Central memory CD8-positive, alpha-beta T cell (primary cell): ENCODE measurements around the gene GRIA1.
A peak's percentile ranks its signal among the peaks of the same experiment; 100 is the strongest.

ENCODE experiments used
- ATAC-seq: fragments of 150-1000 bp; cut with Tn5 transposase; replicated peaks from 2 replicates; pipeline ENCODE4 v1.10.0; 2022; ENCODE audit warnings: mild to moderate bottlenecking, moderate FRiP score, moderate number of reproducible peaks; ENCODE audit not compliant: poor library complexity, severe bottlenecking; ENCODE audit errors: extremely low read depth
- DNase-seq, 2 donors: peaks; one replicate each; pipeline ENCODE4 v3.0.0; 2021; ENCODE audit warnings: low spot score in 2 of 2
- H3K27ac Mint-ChIP-seq: one replicate; pipeline ENCODE4 v1.8.0; 2022; ENCODE audit warnings: low read depth, mild to moderate bottlenecking, moderate library complexity, mixed read lengths
- H3K27me3 Mint-ChIP-seq: one replicate; pipeline ENCODE4 v1.8.0; 2022; ENCODE audit warnings: mixed read lengths
- H3K36me3 Mint-ChIP-seq: one replicate; pipeline ENCODE4 v1.8.0; 2022; ENCODE audit warnings: mild to moderate bottlenecking, moderate library complexity, mixed read lengths; ENCODE audit not compliant: insufficient read depth
- H3K4me1 Mint-ChIP-seq: one replicate; pipeline ENCODE4 v1.8.0; 2022; ENCODE audit warnings: mixed read lengths
- H3K4me3 Mint-ChIP-seq: one replicate; pipeline ENCODE4 v1.8.0; 2022; ENCODE audit warnings: mild to moderate bottlenecking, moderate library complexity, mixed read lengths
- H3K9me3 Mint-ChIP-seq: one replicate; pipeline ENCODE4 v1.8.0; 2022; ENCODE audit warnings: mixed read lengths

Gene GRIA1

DNA sequence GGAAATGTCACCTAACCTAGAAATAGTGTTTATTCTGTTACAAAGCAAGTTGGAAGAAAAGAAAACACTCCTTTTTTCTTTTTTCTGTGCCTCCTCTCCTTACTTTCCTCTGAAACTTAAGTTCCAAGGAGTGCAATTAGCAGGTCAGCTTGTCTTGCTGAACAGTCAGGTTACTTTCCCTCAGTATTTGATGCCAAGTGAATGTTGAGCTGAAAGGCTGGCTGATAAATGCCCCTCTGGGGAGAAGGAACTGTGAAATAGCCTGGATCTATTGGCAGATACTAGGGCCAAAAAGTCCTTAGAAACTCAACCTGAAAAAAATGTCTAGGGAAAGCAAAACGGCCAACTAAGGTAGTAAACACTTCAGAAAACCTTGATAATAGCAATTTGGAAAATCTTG lies 43.6 kb downstream of the GRIA1 start:
- no peak overlapping the region for H3K27ac Mint-ChIP-seq
- H3K4me3 Mint-ChIP-seq: no peak overlapping the region
- H3K36me3 Mint-ChIP-seq: no peaks in the 10 kb centered on the region
- DNase-seq (no peak), ATAC-seq (no peak)
- no peaks in the 10 kb centered on the region for H3K27me3 Mint-ChIP-seq
- H3K4me1 Mint-ChIP-seq: no peaks in the 10 kb centered on the region
- H3K9me3 Mint-ChIP-seq: no peaks in the 10 kb centered on the region

DNA sequence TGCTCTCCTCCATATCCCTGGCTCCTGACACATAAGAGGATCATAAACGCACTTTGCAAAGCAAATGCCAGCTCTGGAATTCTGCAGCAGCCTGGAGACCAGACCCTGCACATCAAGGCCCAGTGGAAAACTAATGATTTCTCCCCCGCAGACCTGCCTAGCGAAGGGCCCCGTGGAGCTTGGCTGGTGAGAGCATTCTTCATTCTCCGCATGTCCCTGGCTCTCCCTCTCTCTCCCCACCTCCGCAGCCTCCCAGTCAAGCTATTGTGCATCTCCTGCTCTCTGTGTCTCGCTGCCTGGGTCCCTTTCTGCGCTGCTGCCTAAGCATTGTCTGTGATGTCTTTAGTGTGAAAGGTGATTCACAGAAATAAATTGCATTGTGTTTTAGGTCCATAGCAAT lies 46.7 kb downstream of the GRIA1 start:
- Mint-ChIP-seq H3K4me3 (no peak overlapping the region), H3K27ac (no peak overlapping the region), H3K9me3 (no peaks in the 10 kb centered on the region), H3K36me3 (no peaks in the 10 kb centered on the region), H3K27me3 (no peaks in the 10 kb centered on the region), H3K4me1 (no peaks in the 10 kb centered on the region)
- DNase-seq (no peak), ATAC-seq (no peak)

DNA sequence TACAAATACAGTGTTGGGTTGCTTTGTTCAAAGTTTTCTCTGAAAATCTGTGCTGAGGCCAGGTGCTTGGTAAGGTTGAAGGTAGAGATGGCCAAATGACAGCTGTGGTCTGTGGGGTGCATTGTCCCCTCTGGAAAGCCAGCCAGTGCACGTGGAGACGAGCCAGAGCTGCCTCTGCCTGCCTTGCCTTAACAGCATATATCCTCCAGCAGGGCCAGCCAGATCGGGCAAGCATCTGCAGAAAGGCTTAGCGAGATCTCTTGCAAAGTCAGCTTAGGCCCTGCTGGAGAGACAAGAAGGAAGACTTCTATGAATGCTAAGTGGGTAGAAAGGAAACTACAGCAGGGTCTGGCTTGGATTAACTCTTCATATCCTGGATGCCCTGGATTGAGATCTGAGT lies 49.5 kb downstream of the GRIA1 start:
- H3K27ac Mint-ChIP-seq: no peak overlapping the region
- peaks cover 5% of the 10 kb centered on the region for H3K27me3 Mint-ChIP-seq
- no peaks in the 10 kb centered on the region for H3K4me1 Mint-ChIP-seq
- no peak overlapping the region for H3K4me3 Mint-ChIP-seq
- DNase-seq: no peak
- H3K9me3 Mint-ChIP-seq: peaks cover 10% of the 10 kb centered on the region
- no peak for ATAC-seq
- H3K36me3 Mint-ChIP-seq: no peaks in the 10 kb centered on the region

DNA sequence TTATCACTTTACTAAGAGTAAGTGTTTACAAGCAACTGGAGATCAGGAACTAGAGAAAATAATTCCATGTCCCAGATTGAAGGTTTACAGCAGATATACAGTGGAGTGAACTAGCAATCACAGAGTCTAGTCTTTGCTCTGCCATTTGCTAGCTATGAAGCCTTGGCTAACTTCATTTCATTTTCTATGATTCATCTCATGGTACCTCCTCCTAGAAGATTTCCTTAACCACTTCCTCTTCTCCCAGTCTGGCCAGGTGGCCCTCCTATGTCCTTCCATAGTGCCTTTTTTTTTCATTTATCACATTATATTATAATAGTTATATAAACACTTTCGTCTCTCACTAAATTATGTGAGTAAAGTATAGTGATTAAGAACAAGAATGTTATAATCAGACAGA lies 52.1 kb downstream of the GRIA1 start:
- peaks cover 9% of the 10 kb centered on the region for H3K27me3 Mint-ChIP-seq
- ATAC-seq (no peak), DNase-seq (no peak)
- H3K4me3 Mint-ChIP-seq: no peak overlapping the region
- H3K36me3 Mint-ChIP-seq: no peaks in the 10 kb centered on the region
- H3K9me3 Mint-ChIP-seq: peaks cover 10% of the 10 kb centered on the region
- H3K27ac Mint-ChIP-seq: no peak overlapping the region
- no peaks in the 10 kb centered on the region for H3K4me1 Mint-ChIP-seq

DNA sequence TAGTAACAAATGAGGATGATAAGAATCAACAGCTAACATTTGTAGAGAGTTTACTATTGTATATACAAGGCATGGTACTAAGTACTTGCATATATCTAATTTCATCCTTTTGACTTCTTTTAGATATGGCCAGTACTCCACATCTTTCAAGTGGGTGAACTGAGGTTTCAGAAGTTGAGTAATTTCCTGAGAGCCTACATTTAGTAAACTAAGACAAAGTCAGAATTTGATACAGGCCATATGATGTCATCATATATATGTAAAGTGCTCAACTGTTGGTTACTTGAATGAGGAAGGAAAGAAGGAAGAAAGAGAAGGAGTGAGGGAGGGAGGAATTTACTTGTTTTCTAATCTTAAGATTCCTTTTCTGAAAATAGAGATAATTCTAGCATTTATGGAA lies 52.8 kb downstream of the GRIA1 start:
- no peak overlapping the region for H3K27ac Mint-ChIP-seq
- no peaks in the 10 kb centered on the region for H3K36me3 Mint-ChIP-seq
- no peak overlapping the region for H3K4me3 Mint-ChIP-seq
- peaks cover 9% of the 10 kb centered on the region for H3K27me3 Mint-ChIP-seq
- DNase-seq (no peak), ATAC-seq (no peak)
- H3K4me1 Mint-ChIP-seq: no peaks in the 10 kb centered on the region
- H3K9me3 Mint-ChIP-seq: peaks cover 10% of the 10 kb centered on the region

DNA sequence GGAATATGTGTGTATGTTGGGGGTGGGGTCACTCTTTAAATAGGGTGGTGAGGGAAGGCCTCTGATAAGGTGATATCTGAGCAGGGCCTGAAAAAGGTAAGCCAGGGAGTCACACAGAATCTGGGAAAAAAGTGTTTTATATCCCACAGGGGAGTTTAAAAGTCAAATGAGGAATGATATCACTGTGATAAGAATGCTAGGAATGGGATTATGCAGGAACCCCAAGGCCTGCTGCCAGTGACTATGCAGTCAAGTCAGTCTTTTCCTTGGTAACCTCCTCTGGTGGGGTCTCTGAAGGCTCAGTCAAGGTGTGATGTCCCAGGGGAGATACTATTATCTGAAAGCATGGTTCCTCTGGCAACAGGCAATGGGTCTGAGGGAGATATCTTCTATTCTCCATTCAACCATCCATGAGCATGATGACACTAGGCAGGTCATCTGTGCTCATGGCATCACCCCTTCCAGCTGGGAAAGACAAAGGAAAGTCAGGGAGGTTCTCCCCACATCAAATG lies 53.5 kb downstream of the GRIA1 start:
- H3K27ac Mint-ChIP-seq: no peak overlapping the region
- H3K4me1 Mint-ChIP-seq: no peaks in the 10 kb centered on the region
- peaks cover 9% of the 10 kb centered on the region for H3K27me3 Mint-ChIP-seq
- peaks cover 10% of the 10 kb centered on the region for H3K9me3 Mint-ChIP-seq
- no peaks in the 10 kb centered on the region for H3K36me3 Mint-ChIP-seq
- no peak overlapping the region for H3K4me3 Mint-ChIP-seq
- DNase-seq (no peak), ATAC-seq (no peak)

DNA sequence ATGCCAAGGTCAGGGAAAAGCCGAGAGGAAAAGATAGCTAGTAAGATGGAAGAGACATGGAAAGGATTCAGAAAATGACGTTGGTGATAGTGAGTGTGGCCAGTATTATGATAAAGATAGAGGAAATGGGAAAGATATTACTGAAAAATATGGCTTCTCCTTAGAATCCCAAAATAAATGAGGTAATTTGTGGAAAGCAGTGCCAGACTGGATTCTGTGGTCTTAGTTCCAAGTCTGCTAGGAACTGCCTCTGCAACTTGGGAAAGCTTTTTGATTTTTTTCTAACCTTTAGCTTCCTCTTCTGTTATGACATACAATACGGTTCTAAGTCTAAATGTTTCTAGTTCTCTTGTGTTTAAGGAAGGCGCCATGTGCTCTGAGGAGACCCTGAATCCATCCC lies 54.2 kb downstream of the GRIA1 start:
- no peaks in the 10 kb centered on the region for H3K4me1 Mint-ChIP-seq
- no peaks in the 10 kb centered on the region for H3K36me3 Mint-ChIP-seq
- peaks cover 9% of the 10 kb centered on the region for H3K27me3 Mint-ChIP-seq
- H3K27ac Mint-ChIP-seq: no peak overlapping the region
- no peak overlapping the region for H3K4me3 Mint-ChIP-seq
- DNase-seq (no peak), ATAC-seq (no peak)
- peaks cover 10% of the 10 kb centered on the region for H3K9me3 Mint-ChIP-seq

DNA sequence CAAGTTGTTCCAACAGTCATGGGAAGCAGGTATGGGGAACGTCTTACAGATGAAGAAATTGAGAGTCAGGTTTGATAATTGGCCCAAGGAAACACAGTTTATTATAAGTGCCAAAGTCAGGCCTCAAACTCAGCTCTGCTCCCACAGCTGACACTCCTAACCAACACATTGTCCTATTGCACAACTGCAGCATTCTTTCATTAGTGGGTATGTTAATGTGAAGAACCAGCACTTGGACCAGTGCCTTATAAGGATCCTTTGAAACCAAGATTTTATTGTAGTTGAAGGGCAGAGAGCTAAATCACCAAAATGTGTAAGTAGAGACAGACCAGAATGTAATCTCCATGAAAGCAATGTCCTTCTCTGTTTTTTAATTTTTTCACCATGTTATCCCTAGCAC lies 56.1 kb downstream of the GRIA1 start:
- Mint-ChIP-seq H3K9me3 (peaks cover 10% of the 10 kb centered on the region), H3K36me3 (no peaks in the 10 kb centered on the region)

DNA sequence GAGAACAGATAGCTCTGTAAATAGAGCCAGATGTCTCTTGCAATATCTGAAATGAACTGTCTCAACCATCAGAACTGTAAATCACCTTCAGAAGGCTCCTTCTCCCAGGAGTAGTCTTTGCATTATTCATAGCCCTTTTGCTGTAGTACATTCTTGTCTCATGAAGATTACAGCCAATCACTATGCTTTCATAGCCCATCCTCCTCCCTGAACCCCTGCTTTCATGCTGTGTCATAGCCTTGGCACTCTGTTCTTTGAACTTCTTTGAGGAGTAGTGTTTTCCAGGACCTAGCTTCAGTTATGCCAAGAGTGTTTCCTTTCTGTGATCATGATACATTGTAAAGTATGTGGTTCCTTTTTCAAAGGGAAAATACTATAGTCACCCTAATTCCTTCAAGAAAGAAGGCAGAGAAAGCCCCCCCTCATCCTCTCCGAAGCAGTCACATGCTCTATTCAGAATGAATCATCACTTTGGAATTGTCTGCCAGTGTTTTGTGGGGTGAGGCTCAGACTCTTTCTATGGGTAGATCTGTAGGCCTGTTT lies 61.1 kb downstream of the GRIA1 start:
- DNase-seq: no peak
- ATAC-seq: no peak
- Mint-ChIP-seq H3K4me1 (peaks cover 5% of the 10 kb centered on the region), H3K4me3 (no peak overlapping the region), H3K36me3 (no peaks in the 10 kb centered on the region), H3K27me3 (no peaks in the 10 kb centered on the region), H3K9me3 (peaks cover 5% of the 10 kb centered on the region), H3K27ac (no peak overlapping the region)

More for the DNA sequence above, 56.1 kb downstream of the GRIA1 start:
- Mint-ChIP-seq H3K27me3 (peaks cover 9% of the 10 kb centered on the region), H3K27ac (no peak overlapping the region), H3K4me1 (no peaks in the 10 kb centered on the region), H3K4me3 (no peak overlapping the region)
- DNase-seq (no peak), ATAC-seq (no peak)

DNA sequence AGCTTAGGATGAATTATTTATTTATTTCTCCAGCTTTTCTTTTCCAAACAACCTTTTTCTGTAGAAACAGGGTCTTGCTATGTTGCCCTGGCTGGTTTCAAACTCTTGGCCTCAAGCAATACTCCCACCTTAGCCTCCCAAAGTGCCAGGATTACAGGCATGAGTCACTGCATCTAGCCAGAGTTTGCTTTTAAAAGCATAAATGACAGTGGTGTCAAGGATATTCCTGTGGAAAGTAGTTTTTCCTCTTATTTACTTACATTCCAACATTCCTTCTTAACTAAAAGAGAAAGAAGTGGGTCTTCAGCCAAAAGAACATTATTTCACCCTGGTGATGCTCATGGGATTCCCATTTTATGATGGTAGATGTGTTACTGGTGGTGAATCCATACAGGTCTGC lies 62.4 kb downstream of the GRIA1 start:
- DNase-seq (no peak), ATAC-seq (no peak)
- Mint-ChIP-seq H3K4me1 (peaks cover 5% of the 10 kb centered on the region), H3K4me3 (no peak overlapping the region), H3K9me3 (peaks cover 5% of the 10 kb centered on the region), H3K27ac (no peak overlapping the region), H3K36me3 (no peaks in the 10 kb centered on the region), H3K27me3 (no peaks in the 10 kb centered on the region)

DNA sequence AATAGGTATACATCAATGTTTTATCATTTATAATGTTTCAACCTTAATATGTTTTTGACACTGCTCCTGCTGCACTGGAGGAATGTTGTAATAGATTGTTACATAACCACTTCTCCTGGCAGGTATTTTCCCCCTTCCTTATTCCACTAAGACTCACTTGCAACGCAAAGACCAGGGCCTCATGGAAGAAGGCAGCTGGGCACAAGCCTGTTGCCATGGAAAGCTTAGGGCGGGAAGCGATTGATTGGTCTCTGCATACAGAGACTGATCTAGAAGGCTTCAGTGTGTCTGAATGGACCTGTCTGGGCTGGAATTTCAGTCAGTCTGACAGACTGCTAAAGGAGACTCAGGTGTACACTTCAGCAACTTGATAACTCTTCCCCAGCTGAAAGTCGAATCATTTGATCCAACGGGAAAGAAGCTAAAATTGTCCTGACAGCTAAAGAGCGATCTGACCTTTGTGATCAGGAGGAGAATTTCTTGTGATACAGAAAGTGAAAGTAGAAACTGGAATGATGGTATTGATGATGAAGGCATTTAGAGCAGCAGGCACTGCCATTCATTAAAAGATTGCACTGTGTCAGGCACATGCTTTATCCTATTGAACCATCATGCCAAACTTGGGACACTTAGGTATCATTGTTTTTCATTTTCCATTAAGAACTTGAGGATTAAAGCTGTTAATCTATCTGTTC lies 65.1 kb downstream of the GRIA1 start:
- peaks cover 5% of the 10 kb centered on the region for H3K9me3 Mint-ChIP-seq
- peak overlapping the region; percentile 40 for H3K4me3 Mint-ChIP-seq
- H3K27me3 Mint-ChIP-seq: no peaks in the 10 kb centered on the region
- no peak overlapping the region for H3K27ac Mint-ChIP-seq
- ATAC-seq: no peak
- DNase-seq: no peak
- no peaks in the 10 kb centered on the region for H3K36me3 Mint-ChIP-seq
- H3K4me1 Mint-ChIP-seq: peaks cover 5% of the 10 kb centered on the region

DNA sequence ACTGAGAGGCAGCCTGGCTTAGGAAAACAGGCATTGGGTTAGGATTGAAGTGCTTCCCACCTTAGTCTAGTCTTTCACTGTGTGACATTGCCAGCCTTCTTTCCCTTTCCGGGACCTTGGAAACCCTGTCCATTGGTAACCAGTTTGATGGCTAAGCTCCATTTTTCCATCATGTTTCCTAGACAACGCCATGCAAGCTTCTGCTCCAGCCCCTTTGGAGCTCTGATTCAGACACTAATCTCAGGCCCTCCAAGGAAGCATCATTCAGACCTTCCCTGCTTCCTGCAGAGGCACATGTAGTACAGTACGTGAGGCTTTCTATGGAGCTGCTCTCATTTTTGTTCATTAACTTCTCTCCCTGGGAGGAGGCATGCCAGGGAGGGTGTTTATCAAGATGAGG lies 68.5 kb downstream of the GRIA1 start:
- ATAC-seq (no peak), DNase-seq (no peak)
- no peaks in the 10 kb centered on the region for H3K9me3 Mint-ChIP-seq
- H3K27me3 Mint-ChIP-seq: no peaks in the 10 kb centered on the region
- H3K36me3 Mint-ChIP-seq: no peaks in the 10 kb centered on the region
- H3K27ac Mint-ChIP-seq: no peak overlapping the region
- no peak overlapping the region for H3K4me3 Mint-ChIP-seq
- peaks cover 5% of the 10 kb centered on the region for H3K4me1 Mint-ChIP-seq

DNA sequence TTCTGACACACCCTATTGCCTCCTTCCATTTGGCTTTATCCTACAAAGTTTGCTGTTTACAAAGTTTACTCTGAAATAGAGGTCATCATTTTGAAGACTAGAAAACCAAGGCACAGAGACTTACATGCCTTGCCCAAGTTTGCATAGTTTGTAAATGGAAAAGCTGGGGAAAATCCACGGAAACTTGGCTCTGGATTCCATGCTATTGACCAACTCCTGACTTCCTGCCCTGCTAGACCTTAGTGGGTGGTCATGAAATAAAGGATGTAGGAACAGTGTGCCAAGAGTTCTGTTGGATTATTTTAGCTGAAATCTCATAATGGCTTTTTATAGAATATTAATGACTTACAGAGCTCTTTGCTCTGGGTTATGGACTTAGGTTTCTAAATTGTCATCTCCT lies 69.5 kb downstream of the GRIA1 start:
- Mint-ChIP-seq H3K27ac (no peak overlapping the region), H3K4me1 (peaks cover 5% of the 10 kb centered on the region), H3K27me3 (no peaks in the 10 kb centered on the region), H3K9me3 (no peaks in the 10 kb centered on the region), H3K4me3 (no peak overlapping the region), H3K36me3 (no peaks in the 10 kb centered on the region)
- ATAC-seq: no peak
- no peak for DNase-seq
